Common myeloid progenitor, CD34-positive (primary cell): ENCODE data around the gene MIR17HG.

ENCODE experiments used
- CTCF ChIA-PET: fragments of 350-600 bp; sonication (Branson Sonifier 250); formaldehyde crosslinking; loops from one replicate; lab custom pipeline; 2021; ENCODE audit warnings: antibody characterized with exemption; lab: Charles Lee
- POLR2A ChIA-PET: fragments of 350-600 bp; sonication (Branson Sonifier 250); formaldehyde crosslinking; loops from one replicate; lab custom pipeline; 2021; ENCODE audit warnings: antibody characterized with exemption; lab: Charles Lee
- DNase-seq, 3 donors: peaks; one replicate each; pipeline versions ENCODE4 v3.0.0 to v3.0.0-alpha.2; 2013
- H3K27ac ChIP-seq, 2 experiments: 1 replicate in 1 of 2; 2 replicates in 1 of 2; pipeline ENCODE4 v1.7.0; 2013; ENCODE audit warnings: inconsistent platforms in 2 of 2, low read length in 2 of 2, mild to moderate bottlenecking in 2 of 2, low read depth in 1 of 2, moderate library complexity in 1 of 2; ENCODE audit not compliant: severe bottlenecking in 2 of 2, insufficient read depth in 1 of 2, poor library complexity in 1 of 2
- H3K27me3 ChIP-seq, 5 experiments: replicated peaks in 2 of 5; 1 replicate in 3 of 5; 2 replicates in 2 of 5; pipeline versions ENCODE4 v1.6.1 to v1.7.0; 2013; ENCODE audit warnings: low read length in 4 of 5, mild to moderate bottlenecking in 2 of 5, moderate library complexity in 2 of 5, inconsistent platforms in 1 of 5; ENCODE audit not compliant: insufficient read depth in 5 of 5, control insufficient read depth in 4 of 5
- H3K36me3 ChIP-seq, 4 experiments: 1 replicate in 2 of 4; 2 replicates in 2 of 4; pipeline versions ENCODE4 v1.6.1 to v1.7.0; 2013; ENCODE audit warnings: low read length in 3 of 4, control low read depth in 1 of 4, mild to moderate bottlenecking in 1 of 4; ENCODE audit not compliant: control insufficient read depth in 4 of 4, insufficient read depth in 4 of 4
- H3K4me1 ChIP-seq, 4 experiments: 1 replicate in 3 of 4; 2 replicates in 1 of 4; pipeline versions ENCODE4 v1.6.1 to v1.7.1; 2013; ENCODE audit warnings: low read length in 3 of 4, mild to moderate bottlenecking in 3 of 4, control low read depth in 1 of 4, inconsistent platforms in 1 of 4, moderate library complexity in 1 of 4; ENCODE audit not compliant: control insufficient read depth in 4 of 4, insufficient read depth in 4 of 4; ENCODE audit errors: control extremely low read depth in 1 of 4
- H3K4me3 ChIP-seq, 7 experiments: 1 replicate in 4 of 7; 2 replicates in 3 of 7; pipeline versions ENCODE4 v1.5.1 to v1.7.0; 2013; ENCODE audit warnings: mild to moderate bottlenecking in 7 of 7, low read length in 6 of 7, moderate library complexity in 6 of 7, inconsistent platforms in 2 of 7, low read depth in 2 of 7, control low read depth in 1 of 7; ENCODE audit not compliant: insufficient read depth in 4 of 7, control insufficient read depth in 1 of 7; ENCODE audit errors: extremely low read depth in 1 of 7
- H3K9me3 ChIP-seq, 5 experiments: 1 replicate in 4 of 5; 2 replicates in 1 of 5; pipeline versions ENCODE4 v1.6.1 to v1.7.1; 2013; ENCODE audit warnings: low read length in 4 of 5, mild to moderate bottlenecking in 2 of 5, inconsistent platforms in 1 of 5, low read depth in 1 of 5, moderate library complexity in 1 of 5; ENCODE audit not compliant: control insufficient read depth in 4 of 5, insufficient read depth in 2 of 5; ENCODE audit errors: control extremely low read depth in 1 of 5
- WGBS: methylation state at CpG from one replicate; pipeline ENCODE4 v1.1.5; 2013; ENCODE audit not compliant: insufficient coverage; 5-methylcytosine and 5-hydroxymethylcytosine counted together

The MIR17HG gene

GRCh38 chr13:91399189-91400062 lies 51.9 kb downstream of the MIR17HG start:
- POLR2A ChIA-PET = no interaction called here
- 13% methylated on average over 38 of the region's 44 CpGs for WGBS

GRCh38 chr13:91400063-91400399 lies 52.5 kb downstream of the MIR17HG start:
- WGBS = 32% methylated on average over 4 of the region's 6 CpGs
- H3K9me3 ChIP-seq = no peaks in the 10 kb centered on the region
- H3K36me3 ChIP-seq = no peaks in the 10 kb centered on the region
- peaks cover 0 to 18% (median under 1%) of the 10 kb centered on the region in 5 experiments for H3K27me3 ChIP-seq
- ChIA-PET POLR2A (no interaction called here), CTCF (no interaction called here)
- peak overlapping the region in 5 of 7 experiments; percentile 76 to 88 (median 83) for H3K4me3 ChIP-seq
- H3K27ac ChIP-seq = no peak overlapping the region
- peak; percentile 51 to 79 (median 68) for DNase-seq
- peaks cover 4 to 31% (median 18%) of the 10 kb centered on the region in 4 experiments for H3K4me1 ChIP-seq

More at GRCh38 chr13:91399189-91400062, 51.9 kb downstream of the MIR17HG start:
- Histone ChIP-seq H3K36me3 (no peaks in the 10 kb centered on the region), H3K27ac (no peak overlapping the region), H3K4me3 (peak overlapping the region; percentile 64 to 88 (median 77)), H3K4me1 (peaks cover 4 to 31% (median 18%) of the 10 kb centered on the region in 4 experiments), H3K9me3 (no peaks in the 10 kb centered on the region), H3K27me3 (peaks cover 0 to 18% (median 5%) of the 10 kb centered on the region in 5 experiments)
- peak in 2 of 3 donors; percentile 13 to 36 for DNase-seq
- CTCF ChIA-PET = no interaction called here

DNA sequence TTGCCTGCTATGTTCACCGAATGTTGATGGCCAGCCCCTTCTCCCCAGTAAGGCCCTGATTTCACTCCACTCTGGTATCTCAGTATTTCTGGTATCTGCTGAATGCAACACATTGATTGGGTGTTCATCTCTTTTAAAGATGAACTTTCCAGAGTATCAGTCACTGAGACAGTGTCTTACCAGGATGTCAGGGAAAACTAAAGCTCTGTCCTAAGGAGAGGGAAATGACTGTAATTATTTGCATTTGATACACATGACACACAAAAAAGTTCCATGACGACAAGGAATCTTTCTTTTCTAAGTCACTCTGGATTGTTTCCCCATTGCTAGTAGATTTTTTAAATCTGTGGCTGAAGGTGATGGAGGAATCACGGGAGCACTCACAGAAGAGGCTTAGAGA lies 53.2 kb downstream of the MIR17HG start:
- Histone ChIP-seq H3K27me3 (peaks cover 0 to 16% (median 0%) of the 10 kb centered on the region in 5 experiments), H3K9me3 (peaks cover 0 to 2% (median 0%) of the 10 kb centered on the region in 5 experiments), H3K4me1 (peaks cover 4 to 31% (median 18%) of the 10 kb centered on the region in 4 experiments), H3K36me3 (no peaks in the 10 kb centered on the region), H3K27ac (no peak overlapping the region), H3K4me3 (peak overlapping the region in 1 of 7 experiments; percentile 87)
- no peak for DNase-seq
- POLR2A ChIA-PET = no interaction called here
- CTCF ChIA-PET = interaction anchor here (1.1 kb wide), 1 partner anchor 19 kb away, joined by 3 read pairs; no protein-coding TSS in a partner anchor
- WGBS = 40% methylated on average over 1 of the region's 3 CpGs

GRCh38 chr13:91401920-91402319 lies 54.4 kb downstream of the MIR17HG start:
- H3K27ac ChIP-seq = no peak overlapping the region
- H3K4me1 ChIP-seq = peaks cover 4 to 31% (median 18%) of the 10 kb centered on the region in 4 experiments
- WGBS = 50% methylated on average over 1 of the region's 2 CpGs
- CTCF ChIA-PET = interaction anchor here (0.8 to 1.1 kb wide), 2 partner anchors 20 to 757 kb away, joined by 3 read pairs; no protein-coding TSS in a partner anchor
- H3K4me3 ChIP-seq = peak overlapping the region in 1 of 7 experiments; percentile 29
- POLR2A ChIA-PET = no interaction called here
- no peaks in the 10 kb centered on the region for H3K36me3 ChIP-seq
- peaks cover 0 to 4% (median 0%) of the 10 kb centered on the region in 5 experiments for H3K9me3 ChIP-seq
- H3K27me3 ChIP-seq = peaks cover 0 to 13% (median 0%) of the 10 kb centered on the region in 5 experiments
- peak in 2 of 3 donors; percentile 65 to 77 for DNase-seq
